ENCODE data around the gene DNAL1. TPM values are rescaled to one million over a fixed set of nuclear protein-coding genes. Genes with fewer than 3 reads are reported as not detected.

The DNAL1 gene
- total RNA-seq, 1 donor from 2014 or later = 14.7 TPM

- no peak for ATAC-seq
- Histone ChIP-seq H3K4me3 (no peak overlapping the region), H3K9me3 (no peaks in the 10 kb centered on the region), H3K27ac (no peak overlapping the region), H3K27me3 (ENCODE audit: low read depth) (no peaks in the 10 kb centered on the region), H3K36me3 (peaks cover 69% of the 10 kb centered on the region), H3K4me1 (peaks cover 18% of the 10 kb centered on the region)
- no peak for TF ChIP-seq CTCF (IDR thresholded peaks at IDR 0.05)
- no peak for DNase-seq
- intact Hi-C loops (cut with DNase I) = no loop called here
Observed at GRCh38 chr14:73717266-73717665, 72.5 kb downstream of the DNAL1 start.

- ATAC-seq = no peak
- Histone ChIP-seq H3K27ac (peak overlapping the region; percentile 18), H3K4me3 (no peak overlapping the region), H3K27me3 (ENCODE audit: low read depth) (no peaks in the 10 kb centered on the region), H3K9me3 (no peaks in the 10 kb centered on the region), H3K4me1 (peaks cover 13% of the 10 kb centered on the region), H3K36me3 (peaks cover 75% of the 10 kb centered on the region)
- intact Hi-C loops (cut with DNase I) = no loop called here
- no peak for DNase-seq
- TF ChIP-seq CTCF (IDR thresholded peaks at IDR 0.05) = no peak
Observed at GRCh38 chr14:73717711-73718417, 73.1 kb downstream of the DNAL1 start.

GRCh38 chr14:73718418-73719251 lies 73.8 kb downstream of the DNAL1 start:
- no peaks in the 10 kb centered on the region for H3K27me3 ChIP-seq (ENCODE audit: low read depth)
- H3K9me3 ChIP-seq = no peaks in the 10 kb centered on the region
- H3K4me1 ChIP-seq = peaks cover 13% of the 10 kb centered on the region
- DNase-seq (no peak), ATAC-seq (no peak)
- peaks cover 82% of the 10 kb centered on the region for H3K36me3 ChIP-seq
- peak overlapping the region; percentile 18 for H3K27ac ChIP-seq
- TF ChIP-seq CTCF (IDR thresholded peaks at IDR 0.05) = no peak
- intact Hi-C loops (cut with DNase I) = no loop called here
- H3K4me3 ChIP-seq = no peak overlapping the region

GRCh38 chr14:73719361-73719760 lies 74.6 kb downstream of the DNAL1 start:
- Histone ChIP-seq H3K27me3 (ENCODE audit: low read depth) (no peaks in the 10 kb centered on the region), H3K27ac (no peak overlapping the region), H3K9me3 (no peaks in the 10 kb centered on the region), H3K4me3 (no peak overlapping the region), H3K4me1 (peaks cover 20% of the 10 kb centered on the region), H3K36me3 (peaks cover 89% of the 10 kb centered on the region)
- ATAC-seq (no peak), DNase-seq (no peak)
- intact Hi-C loops (cut with DNase I) = no loop called here
- no peak for TF ChIP-seq CTCF (IDR thresholded peaks at IDR 0.05)

- no peak for TF ChIP-seq CTCF (IDR thresholded peaks at IDR 0.05)
- no peak for ATAC-seq
Observed at GRCh38 chr14:73719791-73720190, 75.0 kb downstream of the DNAL1 start.

More at GRCh38 chr14:73719791-73720190, 75.0 kb downstream of the DNAL1 start:
- Histone ChIP-seq H3K9me3 (no peaks in the 10 kb centered on the region), H3K36me3 (peaks cover 93% of the 10 kb centered on the region), H3K27me3 (ENCODE audit: low read depth) (no peaks in the 10 kb centered on the region), H3K4me3 (no peak overlapping the region), H3K27ac (no peak overlapping the region), H3K4me1 (peaks cover 21% of the 10 kb centered on the region)
- no peak for DNase-seq
- intact Hi-C loops (cut with DNase I) = loop anchor here (10.0 kb wide), 1 partner anchor 105 kb away; no protein-coding TSS in a partner anchor

Measured in lower lobe of right lung (tissue), 2 donors.